HG03460 (cell line): Measurements from ENCODE around the gene BOC.

Experiments used
- ATAC-seq: cut with Tn5 transposase; IDR thresholded peaks from one replicate; pipeline ENCODE4 v1.9.1; 2021; ENCODE audit not compliant: unreplicated experiment

The BOC gene

GRCh38 chr3:113268942-113269341 is 57.6 kb downstream of the BOC start:
- ATAC-seq, result no peak

- ATAC-seq, result no peak
Observed at GRCh38 chr3:113269661-113270060, 58.3 kb downstream of the BOC start.

GRCh38 chr3:113270068-113270467 is 58.7 kb downstream of the BOC start:
- no peak for ATAC-seq

GRCh38 chr3:113270786-113271185 is 59.4 kb downstream of the BOC start:
- ATAC-seq, result no peak

- no peak for ATAC-seq
Observed at GRCh38 chr3:113271189-113271588, 59.8 kb downstream of the BOC start.

- no peak for ATAC-seq
Observed at GRCh38 chr3:113271594-113272384, 60.4 kb downstream of the BOC start.

GRCh38 chr3:113272385-113272779 is 61.0 kb downstream of the BOC start:
- no peak for ATAC-seq

GRCh38 chr3:113273011-113273410 is 61.7 kb downstream of the BOC start:
- no peak for ATAC-seq

GRCh38 chr3:113273604-113274378 is 62.4 kb downstream of the BOC start:
- ATAC-seq, result no peak

GRCh38 chr3:113274425-113275257 is 63.3 kb downstream of the BOC start:
- no peak for ATAC-seq

- ATAC-seq, result no peak
Observed at GRCh38 chr3:113275258-113275556, 63.9 kb downstream of the BOC start.

GRCh38 chr3:113275583-113275928 is 64.2 kb downstream of the BOC start:
- no peak for ATAC-seq

- ATAC-seq, result peak; percentile 76
Observed at GRCh38 chr3:113275929-113276750, 64.8 kb downstream of the BOC start.

GRCh38 chr3:113276751-113277080 is 65.4 kb downstream of the BOC start:
- no peak for ATAC-seq

GRCh38 chr3:113277414-113277813 is 66.1 kb downstream of the BOC start:
- ATAC-seq, result no peak

GRCh38 chr3:113277941-113278598 is 66.7 kb downstream of the BOC start:
- ATAC-seq, result no peak

- ATAC-seq, result no peak
Observed at GRCh38 chr3:113278599-113278955, 67.2 kb downstream of the BOC start.

GRCh38 chr3:113279686-113280085 is 68.3 kb downstream of the BOC start:
- no peak for ATAC-seq

- no peak for ATAC-seq
Observed at GRCh38 chr3:113283306-113283705, 71.9 kb downstream of the BOC start.

GRCh38 chr3:113284453-113285050 is 73.2 kb downstream of the BOC start:
- no peak for ATAC-seq
